Uterus (tissue), 4 donors: ENCODE measurements around the gene NELL1. TPM values are rescaled to one million over a fixed set of nuclear protein-coding genes. Genes with fewer than 3 reads are reported as not detected.

Experiments used
- DNase-seq, 2 donors: peaks; one replicate each; pipeline ENCODE4 v3.0.0-alpha.2; 2019 to 2020
- H3K27ac ChIP-seq, 2 donors: fragments of 200-600 bp; sonication (generic); 1 replicate in 1 of 2; 2 replicates in 1 of 2; pipeline ENCODE4 v1.5.1; 2016 to 2018
- H3K27me3 ChIP-seq, 2 donors: fragments of 200-600 bp; sonication (generic); one replicate each; pipeline ENCODE4 v1.5.1; 2018 to 2019; ENCODE audit warnings: control low read depth in 1 of 2
- H3K36me3 ChIP-seq, 2 donors: fragments of 200-600 bp; sonication (generic); one replicate each; pipeline ENCODE4 v1.5.1; 2019; ENCODE audit warnings: control low read depth in 1 of 2
- H3K4me1 ChIP-seq, 2 donors: fragments of 200-600 bp; sonication (generic); one replicate each; pipeline ENCODE4 v1.5.1; 2018 to 2019; ENCODE audit warnings: control low read depth in 1 of 2
- H3K4me3 ChIP-seq, 2 donors: fragments of 200-600 bp; sonication (generic); 1 replicate in 1 of 2; 2 replicates in 1 of 2; pipeline ENCODE4 v1.5.1; 2018 to 2019; ENCODE audit warnings: mild to moderate bottlenecking in 1 of 2
- H3K9me3 ChIP-seq, 2 donors: fragments of 200-600 bp; sonication (generic); one replicate each; pipeline ENCODE4 v1.5.1; 2019; ENCODE audit warnings: control low read depth in 1 of 2
- CTCF ChIP-seq, 4 experiments: fragments of 200-600 bp in 2 of 4; fragments of 450-650 bp in 2 of 4; sonication (generic) in 2 of 4; IDR thresholded peaks; one replicate each; pipeline ENCODE4 v1.5.1; 2016 to 2019; ENCODE audit warnings: antibody characterized with exemption in 4 of 4, mild to moderate bottlenecking in 2 of 4, moderate library complexity in 1 of 4
- POLR2A ChIP-seq, 2 donors: fragments of 450-650 bp; IDR thresholded peaks; one replicate each; pipeline ENCODE4 v1.6.1; 2016; ENCODE audit warnings: antibody characterized with exemption in 2 of 2, mild to moderate bottlenecking in 1 of 2, moderate library complexity in 1 of 2
- intact Hi-C: fragments of 100-400 bp; cut with DNase I; formaldehyde crosslinking; loops from one replicate; pipeline ENCODE4 v1.15.1; 2023; ENCODE audit warnings: low total_unique reads
- total RNA-seq, 4 donors: library from RNA; depleted of rRNA in 3 of 4; stranded (reverse); fragments of >200 nt in 3 of 4; gene quantifications; one replicate each; pipeline versions ENCODE4 v1.1.0 to v1.2.4, GENCODE V29; 2014 to 2023
- donor health status: DM: yes; HTN: yes; CAD: no.

NELL1 gene
- total RNA-seq, 4 donors from 2014 or later: 0.34 to 25.1 TPM; not detected in 2

GRCh38 chr11:21278840-21279239 lies 609.5 kb downstream of the NELL1 start:
- intact Hi-C loops: no loop called here
- no peak for TF ChIP-seq POLR2A (IDR thresholded peaks at IDR 0.05)
- no peak for TF ChIP-seq CTCF (IDR thresholded peaks at IDR 0.05)
- no peak overlapping the region for H3K27ac ChIP-seq

GRCh38 chr11:21285104-21285503 lies 615.7 kb downstream of the NELL1 start:
- H3K9me3 ChIP-seq: no peaks in the 10 kb centered on the region
- no peak overlapping the region for H3K4me3 ChIP-seq
- no peaks in the 10 kb centered on the region for H3K36me3 ChIP-seq
- no peak for TF ChIP-seq POLR2A (IDR thresholded peaks at IDR 0.05)
- no peak for TF ChIP-seq CTCF (IDR thresholded peaks at IDR 0.05)
- no peak for DNase-seq
- intact Hi-C loops: no loop called here
- no peaks in the 10 kb centered on the region for H3K4me1 ChIP-seq
- no peaks in the 10 kb centered on the region for H3K27me3 ChIP-seq
- H3K27ac ChIP-seq: no peak overlapping the region

More at GRCh38 chr11:21278840-21279239, 609.5 kb downstream of the NELL1 start:
- no peaks in the 10 kb centered on the region for H3K27me3 ChIP-seq
- no peak for DNase-seq
- H3K4me3 ChIP-seq: no peak overlapping the region
- no peaks in the 10 kb centered on the region for H3K4me1 ChIP-seq
- H3K9me3 ChIP-seq: no peaks in the 10 kb centered on the region
- H3K36me3 ChIP-seq: no peaks in the 10 kb centered on the region

GRCh38 chr11:21289686-21290085 lies 620.3 kb downstream of the NELL1 start:
- Histone ChIP-seq H3K36me3 (no peaks in the 10 kb centered on the region), H3K27me3 (no peaks in the 10 kb centered on the region), H3K4me1 (no peaks in the 10 kb centered on the region), H3K27ac (no peak overlapping the region), H3K9me3 (no peaks in the 10 kb centered on the region), H3K4me3 (no peak overlapping the region)
- TF ChIP-seq POLR2A (IDR thresholded peaks at IDR 0.05) (no peak), CTCF (IDR thresholded peaks at IDR 0.05) (no peak)
- intact Hi-C loops: no loop called here
- no peak for DNase-seq

GRCh38 chr11:21295508-21295907 lies 626.1 kb downstream of the NELL1 start:
- Histone ChIP-seq H3K36me3 (no peaks in the 10 kb centered on the region), H3K4me3 (no peak overlapping the region), H3K27ac (no peak overlapping the region), H3K9me3 (no peaks in the 10 kb centered on the region), H3K4me1 (no peaks in the 10 kb centered on the region), H3K27me3 (no peaks in the 10 kb centered on the region)
- TF ChIP-seq CTCF (IDR thresholded peaks at IDR 0.05): no peak
- DNase-seq: no peak
- intact Hi-C loops: no loop called here

GRCh38 chr11:21301981-21302380 lies 632.6 kb downstream of the NELL1 start:
- Histone ChIP-seq H3K27ac (no peak overlapping the region), H3K36me3 (no peaks in the 10 kb centered on the region), H3K4me3 (no peak overlapping the region), H3K27me3 (no peaks in the 10 kb centered on the region), H3K9me3 (no peaks in the 10 kb centered on the region), H3K4me1 (no peaks in the 10 kb centered on the region)
- no peak for DNase-seq
- TF ChIP-seq POLR2A (IDR thresholded peaks at IDR 0.05) (no peak), CTCF (IDR thresholded peaks at IDR 0.05) (no peak)
- intact Hi-C loops: no loop called here
